ENCODE results near the gene PPDPF.

DNA sequence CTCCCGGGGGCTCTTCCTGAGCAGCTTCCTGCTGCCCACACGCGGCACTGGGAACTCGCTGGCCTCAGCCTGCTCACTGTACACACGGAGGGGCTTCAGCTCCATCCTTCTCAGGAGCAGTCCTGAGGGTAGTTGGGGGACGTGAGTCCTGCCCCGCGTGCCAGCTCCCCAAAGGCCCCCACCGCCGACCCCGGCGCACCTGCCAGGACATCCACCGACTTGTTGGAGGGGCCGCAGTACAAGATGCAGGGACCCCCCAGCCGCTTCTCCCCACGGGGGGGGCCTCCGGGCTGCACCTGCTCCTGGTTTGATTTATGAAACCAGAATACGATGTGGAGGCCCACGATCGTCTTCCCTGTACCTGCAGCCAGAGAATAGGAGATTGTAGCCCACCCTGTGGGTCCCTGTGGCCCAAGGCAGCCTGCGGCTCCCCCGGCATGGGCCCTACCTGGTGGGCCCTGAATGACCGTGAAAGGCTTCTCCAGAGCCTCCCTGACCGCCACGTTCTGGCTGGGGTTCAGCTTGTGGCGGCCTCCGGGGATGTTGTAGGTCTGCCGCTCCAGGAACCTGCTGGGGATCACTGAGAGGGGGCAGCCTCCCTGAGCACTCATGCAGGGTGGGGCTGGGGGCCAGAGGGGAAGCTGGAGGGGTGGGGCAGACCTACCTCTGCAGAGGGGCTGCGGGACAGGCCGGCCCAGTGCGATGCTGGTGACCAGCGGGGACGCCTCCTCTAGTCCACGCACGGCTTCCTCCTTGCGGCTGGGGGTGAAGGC, 41.2 kb downstream of the PPDPF start:
- TF ChIP-seq, protein P1, sequence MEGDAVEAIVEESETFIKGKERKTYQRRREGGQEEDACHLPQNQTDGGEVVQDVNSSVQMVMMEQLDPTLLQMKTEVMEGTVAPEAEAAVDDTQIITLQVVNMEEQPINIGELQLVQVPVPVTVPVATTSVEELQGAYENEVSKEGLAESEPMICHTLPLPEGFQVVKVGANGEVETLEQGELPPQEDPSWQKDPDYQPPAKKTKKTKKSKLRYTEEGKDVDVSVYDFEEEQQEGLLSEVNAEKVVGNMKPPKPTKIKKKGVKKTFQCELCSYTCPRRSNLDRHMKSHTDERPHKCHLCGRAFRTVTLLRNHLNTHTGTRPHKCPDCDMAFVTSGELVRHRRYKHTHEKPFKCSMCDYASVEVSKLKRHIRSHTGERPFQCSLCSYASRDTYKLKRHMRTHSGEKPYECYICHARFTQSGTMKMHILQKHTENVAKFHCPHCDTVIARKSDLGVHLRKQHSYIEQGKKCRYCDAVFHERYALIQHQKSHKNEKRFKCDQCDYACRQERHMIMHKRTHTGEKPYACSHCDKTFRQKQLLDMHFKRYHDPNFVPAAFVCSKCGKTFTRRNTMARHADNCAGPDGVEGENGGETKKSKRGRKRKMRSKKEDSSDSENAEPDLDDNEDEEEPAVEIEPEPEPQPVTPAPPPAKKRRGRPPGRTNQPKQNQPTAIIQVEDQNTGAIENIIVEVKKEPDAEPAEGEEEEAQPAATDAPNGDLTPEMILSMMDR (conservative IDR thresholded peaks at IDR 0.05; ENCODE audit: low read depth, low read length) = no peak
- no peak for TF ChIP-seq EZH2 (IDR thresholded peaks at IDR 0.05; ENCODE audit: borderline replicate concordance, low read depth, low read length, poor library complexity, severe bottlenecking)
